Psoas muscle (tissue), 8 donors: Measurements from ENCODE around the gene ANKRD13C. TPM values are rescaled to one million over a fixed set of nuclear protein-coding genes. Genes with fewer than 3 reads are reported as not detected.

Experiments used
- ATAC-seq, 4 donors: fragments of 200-7000 bp; cut with Tn5 transposase; one replicate each; pipeline ENCODE4 v1.9.1; 2020; ENCODE audit warnings: moderate library complexity in 3 of 4, mild to moderate bottlenecking in 2 of 4
- DNase-seq, 2 donors: peaks; one replicate each; pipeline ENCODE4 v3.0.0-alpha.2; 2020
- H3K27ac ChIP-seq: fragments of 200-600 bp; one replicate; pipeline ENCODE4 v1.8.0; 2022
- H3K27me3 ChIP-seq, 3 donors: fragments of 200-600 bp in 1 of 3; one replicate each; pipeline versions ENCODE4 v1.6.1 to v1.8.0; 2013 to 2022; ENCODE audit warnings: low read length in 2 of 3, mild to moderate bottlenecking in 2 of 3, moderate library complexity in 1 of 3; ENCODE audit not compliant: insufficient read depth in 3 of 3
- H3K36me3 ChIP-seq, 2 donors: fragments of 200-600 bp in 1 of 2; one replicate each; pipeline versions ENCODE4 v1.6.1 to v1.8.0; 2013 to 2022; ENCODE audit warnings: low read depth in 1 of 2, mild to moderate bottlenecking in 1 of 2, moderate library complexity in 1 of 2; ENCODE audit not compliant: insufficient read depth in 1 of 2
- H3K4me1 ChIP-seq: fragments of 200-600 bp; one replicate; pipeline ENCODE4 v1.8.0; 2022
- H3K4me3 ChIP-seq: fragments of 200-600 bp; one replicate; pipeline ENCODE4 v1.8.0; 2022; ENCODE audit warnings: mild to moderate bottlenecking
- H3K9me3 ChIP-seq: fragments of 200-600 bp; one replicate; pipeline ENCODE4 v1.8.0; 2022
- WGBS, 3 donors: extraction: QIAGEN DNeasy Blood & Tissue Kit; methylation state at CpG; one replicate each; pipeline versions ENCODE4 v1.1.6 to v1.1.7; 2013; 5-methylcytosine and 5-hydroxymethylcytosine counted together
- intact Hi-C, 2 donors: fragments of 100-400 bp; cut with DNase I; formaldehyde crosslinking; loops; one replicate each; pipeline versions ENCODE4 v1.11.0 to v1.14.2; 2022
- polyA plus RNA-seq, 3 donors: library from polyadenylated mRNA; stranded (reverse); fragments of 200-250 nt; gene quantifications; one replicate each; pipeline ENCODE4 v1.2.3, GENCODE V29; 2013
- total RNA-seq, 4 donors: library from RNA; stranded (reverse); fragmentation: NEBNext Ultra II Directional in 2 of 4; extraction: Animal tissue kit (Norgen Biotek cat#: 25700) in 2 of 4; gene quantifications; one replicate each; pipeline versions ENCODE4 v1.2.1 to v1.2.4, GENCODE V29; 2021 to 2023
- TF ChIP-seq, protein P1 (sequence below): fragments of 200-600 bp; IDR thresholded peaks from one replicate; pipeline ENCODE4 v1.8.0; 2022; ENCODE audit warnings: antibody characterized with exemption
- donor health status: healthy with polysubstance abuse.
- donor health status: DM: no; HTN: no; CAD: no; lungs with moderate emphysema.
- donor health status: Bipolar disorder and iron deficiency.
- donor health status: healthy.
- donor health status: DM: yes; HTN: yes; CAD: no.
- donor health status: DM: no; HTN: no; CAD: no.
- donor health status: DM: no; HTN: no; CAD: no.
- donor health status: DM: yes; HTN: yes; CAD: no.

Gene ANKRD13C
- total and polyA plus RNA-seq, 7 donors, result 5.9 to 18.1 (median 11.4) TPM

DNA sequence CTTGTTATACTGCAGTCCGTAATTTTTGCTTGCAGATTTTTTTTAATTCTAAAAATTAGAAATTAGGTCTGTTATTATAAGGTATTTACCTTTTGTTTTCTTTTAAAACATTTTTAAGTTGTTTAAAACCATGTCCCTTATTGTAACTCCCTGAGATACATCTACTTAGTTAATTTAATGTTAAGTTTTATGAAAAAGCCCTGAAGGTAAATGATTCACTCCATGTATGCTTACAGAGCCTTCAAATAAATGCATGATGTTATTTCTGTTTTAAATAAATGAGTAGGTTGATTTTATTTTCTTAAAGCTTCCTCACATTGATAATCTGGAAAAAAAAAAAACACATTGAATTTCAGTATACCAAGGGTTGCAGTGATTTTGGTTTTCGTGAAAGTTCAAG is 125.9 kb downstream of the ANKRD13C start:
- H3K36me3 ChIP-seq, result peaks cover 0 to 81% of the 10 kb centered on the region in 2 donors
- H3K4me3 ChIP-seq, result no peak overlapping the region

DNA sequence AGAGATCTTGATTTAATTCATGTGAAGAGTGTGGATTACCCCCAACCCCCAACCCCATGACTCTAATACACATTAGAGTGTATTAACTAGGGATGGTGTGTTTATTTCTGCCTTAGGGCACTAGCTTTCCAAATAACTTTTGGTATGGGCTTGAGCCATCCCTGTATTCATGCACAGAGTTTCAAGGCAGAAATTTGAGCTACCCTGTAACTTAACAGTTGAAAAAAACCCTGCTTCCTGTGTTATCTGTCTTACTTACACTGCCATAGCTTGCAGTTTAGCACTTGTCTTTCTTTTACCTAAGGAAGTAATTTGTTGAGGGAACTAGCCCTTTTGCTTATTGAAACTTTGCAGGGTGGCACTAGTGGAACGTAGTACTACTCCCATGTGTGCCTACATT is 127.1 kb downstream of the ANKRD13C start:
- Histone ChIP-seq H3K4me1 (peaks cover 47% of the 10 kb centered on the region), H3K27ac (no peak overlapping the region), H3K9me3 (no peaks in the 10 kb centered on the region), H3K36me3 (peaks cover 0 to 80% of the 10 kb centered on the region in 2 donors), H3K4me3 (no peak overlapping the region), H3K27me3 (no peaks in the 10 kb centered on the region)
- DNase-seq (no peak), ATAC-seq (peak in 1 of 4 donors; percentile 44)
- WGBS, 3 donors, result 26 to 30% (median 26%) methylated on average over 1 of the region's 1 CpG
- TF ChIP-seq, protein P1, sequence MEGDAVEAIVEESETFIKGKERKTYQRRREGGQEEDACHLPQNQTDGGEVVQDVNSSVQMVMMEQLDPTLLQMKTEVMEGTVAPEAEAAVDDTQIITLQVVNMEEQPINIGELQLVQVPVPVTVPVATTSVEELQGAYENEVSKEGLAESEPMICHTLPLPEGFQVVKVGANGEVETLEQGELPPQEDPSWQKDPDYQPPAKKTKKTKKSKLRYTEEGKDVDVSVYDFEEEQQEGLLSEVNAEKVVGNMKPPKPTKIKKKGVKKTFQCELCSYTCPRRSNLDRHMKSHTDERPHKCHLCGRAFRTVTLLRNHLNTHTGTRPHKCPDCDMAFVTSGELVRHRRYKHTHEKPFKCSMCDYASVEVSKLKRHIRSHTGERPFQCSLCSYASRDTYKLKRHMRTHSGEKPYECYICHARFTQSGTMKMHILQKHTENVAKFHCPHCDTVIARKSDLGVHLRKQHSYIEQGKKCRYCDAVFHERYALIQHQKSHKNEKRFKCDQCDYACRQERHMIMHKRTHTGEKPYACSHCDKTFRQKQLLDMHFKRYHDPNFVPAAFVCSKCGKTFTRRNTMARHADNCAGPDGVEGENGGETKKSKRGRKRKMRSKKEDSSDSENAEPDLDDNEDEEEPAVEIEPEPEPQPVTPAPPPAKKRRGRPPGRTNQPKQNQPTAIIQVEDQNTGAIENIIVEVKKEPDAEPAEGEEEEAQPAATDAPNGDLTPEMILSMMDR, result no peak
- intact Hi-C loops, result no loop called here

More for the DNA sequence above, 125.9 kb downstream of the ANKRD13C start:
- Histone ChIP-seq H3K27me3 (no peaks in the 10 kb centered on the region), H3K4me1 (peaks cover 34% of the 10 kb centered on the region), H3K27ac (no peak overlapping the region), H3K9me3 (no peaks in the 10 kb centered on the region)
- DNase-seq (no peak), ATAC-seq (no peak)
- intact Hi-C loops, result no loop called here
- TF ChIP-seq, protein P1, result no peak
- WGBS, 3 donors, result 74 to 87% (median 76%) methylated on average over 2 of the region's 2 CpGs

DNA sequence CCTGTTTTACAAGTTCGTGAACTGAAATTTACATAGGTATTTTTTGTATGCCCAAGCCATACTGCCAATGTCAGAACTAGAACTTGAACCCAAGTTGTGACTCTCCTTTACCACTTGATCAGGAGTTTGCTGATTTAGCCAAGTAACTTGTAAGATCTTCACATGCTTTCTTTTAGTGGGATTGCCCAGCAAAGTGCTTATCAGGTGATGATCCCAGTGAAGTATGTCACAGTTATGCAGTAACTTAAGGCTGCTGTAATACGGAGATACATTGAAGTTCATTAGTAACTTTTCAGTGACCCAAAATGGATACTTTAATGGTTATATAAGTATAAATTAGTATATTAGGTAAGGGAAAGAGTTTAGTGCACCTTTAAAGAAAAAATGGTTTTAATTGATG is 129.6 kb downstream of the ANKRD13C start:
- intact Hi-C loops, result loop anchor here in 1 of 2 donors (5.0 kb wide), 1 partner anchor 187 kb away; the partner anchor contains the start of gene CTH
- ATAC-seq (no peak), DNase-seq (no peak)
- H3K27ac ChIP-seq, result peak overlapping the region; percentile 17
- 80 to 89% (median 82%) methylated on average over 2 of the region's 2 CpGs for WGBS, 3 donors
- no peaks in the 10 kb centered on the region for H3K27me3 ChIP-seq
- no peak overlapping the region for H3K4me3 ChIP-seq
- H3K36me3 ChIP-seq, result peaks cover 0 to 55% of the 10 kb centered on the region in 2 donors
- TF ChIP-seq, protein P1, result no peak
- H3K9me3 ChIP-seq, result no peaks in the 10 kb centered on the region
- H3K4me1 ChIP-seq, result peaks cover 57% of the 10 kb centered on the region

DNA sequence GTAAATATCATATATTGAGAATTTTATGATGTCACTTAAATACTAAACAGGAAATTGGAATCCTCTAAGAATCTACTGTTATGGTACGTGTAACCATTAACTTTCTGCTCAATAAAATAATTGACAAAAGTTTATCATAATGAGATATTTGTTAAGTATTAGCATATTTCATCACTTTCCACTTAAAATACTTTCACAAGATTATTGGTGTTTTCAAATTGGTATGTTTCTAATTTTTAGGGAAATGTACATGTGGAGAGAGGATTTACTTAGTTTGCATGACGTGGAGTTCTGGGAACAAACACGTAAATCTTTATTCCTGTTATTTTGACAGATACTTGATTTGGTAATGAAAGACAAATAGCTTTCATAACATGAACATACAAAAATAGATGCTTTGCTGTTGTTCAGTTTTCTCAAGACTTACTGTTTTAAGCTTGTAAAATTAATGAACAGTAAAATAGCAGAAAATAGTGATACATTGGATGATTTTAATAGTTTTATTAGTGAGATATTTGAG is 131.7 kb downstream of the ANKRD13C start:
- Histone ChIP-seq H3K27me3 (no peaks in the 10 kb centered on the region), H3K27ac (peak overlapping the region; percentile 95), H3K36me3 (peaks cover 0 to 36% of the 10 kb centered on the region in 2 donors), H3K4me3 (peak overlapping the region; percentile 82), H3K4me1 (peaks cover 57% of the 10 kb centered on the region), H3K9me3 (no peaks in the 10 kb centered on the region)
- ATAC-seq, result no peak
- no peak for DNase-seq
- intact Hi-C loops, result loop anchor here in 1 of 2 donors (5.0 kb wide), 1 partner anchor 190 kb away; the partner anchor contains the start of gene CTH
- TF ChIP-seq, protein P1, result no peak
- 28 to 36% (median 28%) methylated on average over 3 of the region's 3 CpGs for WGBS, 3 donors
